Esophagus squamous epithelium (tissue), 4 donors: Measurements from ENCODE around the gene FAIM2.

Source experiments
- CTCF ChIP-seq, 6 experiments: fragments of 450-650 bp in 4 of 6; fragments of 200-600 bp in 2 of 6; sonication (generic) in 2 of 6; IDR thresholded peaks; one replicate each; pipeline ENCODE4 v1.5.1; 2016 to 2019; ENCODE audit warnings: antibody characterized with exemption in 6 of 6, mild to moderate bottlenecking in 4 of 6, moderate library complexity in 4 of 6
- POLR2A ChIP-seq, 4 donors: fragments of 450-650 bp; IDR thresholded peaks; one replicate each; pipeline ENCODE4 v1.6.1; 2017; ENCODE audit warnings: antibody characterized with exemption in 4 of 4, mild to moderate bottlenecking in 4 of 4, moderate library complexity in 3 of 4

GRCh38 chr12:49944046-49944445, 40.3 kb upstream of the FAIM2 start:
- TF ChIP-seq POLR2A (IDR thresholded peaks at IDR 0.05) (no peak), CTCF (IDR thresholded peaks at IDR 0.05) (no peak)
